HUES6 (cell line): ENCODE measurements around the gene NIF3L1.

Source experiments
- H3K27ac ChIP-seq: 2 replicates; pipeline ENCODE4 v1.7.0; 2013; ENCODE audit warnings: low read depth, mild to moderate bottlenecking, low read length, inconsistent platforms
- H3K27me3 ChIP-seq: 2 replicates; pipeline ENCODE4 v1.6.1; 2013; ENCODE audit warnings: low read length; ENCODE audit not compliant: control insufficient read depth, insufficient read depth
- H3K36me3 ChIP-seq: 2 replicates; pipeline ENCODE4 v1.6.1; 2013; ENCODE audit warnings: low read length; ENCODE audit not compliant: control insufficient read depth, insufficient read depth
- H3K4me1 ChIP-seq: 2 replicates; pipeline ENCODE4 v1.6.1; 2013; ENCODE audit warnings: low read length; ENCODE audit not compliant: control insufficient read depth, insufficient read depth
- H3K4me3 ChIP-seq: 2 replicates; pipeline ENCODE4 v1.5.1; 2013; ENCODE audit warnings: low read depth, low read length
- H3K9ac ChIP-seq: one replicate; pipeline ENCODE4 v1.6.1; 2013; ENCODE audit warnings: mild to moderate bottlenecking, low read length
- H3K9me3 ChIP-seq: 2 replicates; pipeline ENCODE4 v1.6.1; 2013; ENCODE audit warnings: low read depth, low read length; ENCODE audit not compliant: control insufficient read depth, insufficient read depth

The NIF3L1 gene

DNA sequence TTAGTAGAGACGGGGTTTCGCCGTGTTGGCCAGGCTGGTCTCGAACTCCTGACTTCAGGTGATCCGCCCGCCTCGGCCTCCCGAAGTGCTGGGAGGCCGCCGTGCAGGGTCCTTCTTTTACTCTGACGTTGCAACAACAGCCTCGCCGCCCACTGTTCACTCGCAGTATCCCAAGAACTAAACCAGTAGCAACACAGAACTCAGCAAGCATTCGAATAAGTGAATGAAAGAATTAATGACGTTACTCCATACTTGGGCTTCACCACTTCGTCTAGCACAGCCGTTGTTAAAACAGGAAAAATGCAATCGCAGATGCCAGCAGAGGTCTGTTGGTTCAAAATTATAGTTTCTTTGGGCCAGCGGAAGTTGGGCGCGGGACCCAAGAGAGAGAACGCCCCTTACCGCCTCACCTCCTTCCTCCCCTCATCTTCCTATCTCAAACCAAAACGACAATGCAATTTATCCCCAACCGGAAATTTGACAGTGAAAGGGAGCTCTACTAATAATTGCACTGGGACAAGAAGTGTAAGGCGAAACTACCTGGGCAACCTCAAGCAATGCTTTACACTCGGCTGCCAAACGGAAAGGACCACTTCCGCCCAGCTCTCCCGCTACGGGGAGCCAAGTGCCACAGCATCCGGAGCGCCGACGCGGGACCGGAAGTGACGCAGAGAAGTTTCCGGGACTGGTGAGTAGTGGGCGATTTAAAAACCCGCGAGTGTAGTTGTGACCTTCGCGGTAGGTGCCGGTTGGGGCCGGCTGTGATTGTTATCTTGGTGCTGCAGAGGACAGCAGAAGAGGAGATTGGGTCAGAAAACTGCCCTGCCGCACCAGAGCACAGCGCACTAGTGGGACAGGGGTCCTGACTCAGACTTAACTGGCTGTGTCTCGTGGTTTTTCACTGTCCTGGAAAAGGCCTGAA lies at the start of gene NIF3L1, which contains the start of gene PPIL3:
Gene NIF3L1, plus strand, starts transcription at position 668 of the 922 bp plus-strand sequence. CDS start 2,573 bp downstream, outside the sequence.
Gene PPIL3, minus strand, starts transcription at position 374 of the 922 bp plus-strand sequence. CDS start 1,462 bp downstream, outside the sequence.
- Histone ChIP-seq H3K9me3 (no peaks in the 10 kb centered on the region), H3K4me3 (peak within 1 kb of the TSS; percentile 93), H3K27ac (peak within 1 kb of the TSS; percentile 87), H3K9ac (peak within 1 kb of the TSS; percentile 96), H3K36me3 (peaks cover 33% of the 10 kb centered on the region), H3K4me1 (peaks cover 5% of the 10 kb centered on the region), H3K27me3 (no peaks in the 10 kb centered on the region)

GRCh38 chr2:200839513-200839912 lies 49.7 kb upstream of the NIF3L1 start:
- Histone ChIP-seq H3K4me3 (no peak overlapping the region), H3K9ac (no peak overlapping the region), H3K4me1 (peaks cover 6% of the 10 kb centered on the region; the same call in 1 of the 2 replicates), H3K27ac (no peak overlapping the region), H3K27me3 (no peaks in the 10 kb centered on the region), H3K9me3 (peaks cover 16% of the 10 kb centered on the region), H3K36me3 (no peaks in the 10 kb centered on the region)

DNA sequence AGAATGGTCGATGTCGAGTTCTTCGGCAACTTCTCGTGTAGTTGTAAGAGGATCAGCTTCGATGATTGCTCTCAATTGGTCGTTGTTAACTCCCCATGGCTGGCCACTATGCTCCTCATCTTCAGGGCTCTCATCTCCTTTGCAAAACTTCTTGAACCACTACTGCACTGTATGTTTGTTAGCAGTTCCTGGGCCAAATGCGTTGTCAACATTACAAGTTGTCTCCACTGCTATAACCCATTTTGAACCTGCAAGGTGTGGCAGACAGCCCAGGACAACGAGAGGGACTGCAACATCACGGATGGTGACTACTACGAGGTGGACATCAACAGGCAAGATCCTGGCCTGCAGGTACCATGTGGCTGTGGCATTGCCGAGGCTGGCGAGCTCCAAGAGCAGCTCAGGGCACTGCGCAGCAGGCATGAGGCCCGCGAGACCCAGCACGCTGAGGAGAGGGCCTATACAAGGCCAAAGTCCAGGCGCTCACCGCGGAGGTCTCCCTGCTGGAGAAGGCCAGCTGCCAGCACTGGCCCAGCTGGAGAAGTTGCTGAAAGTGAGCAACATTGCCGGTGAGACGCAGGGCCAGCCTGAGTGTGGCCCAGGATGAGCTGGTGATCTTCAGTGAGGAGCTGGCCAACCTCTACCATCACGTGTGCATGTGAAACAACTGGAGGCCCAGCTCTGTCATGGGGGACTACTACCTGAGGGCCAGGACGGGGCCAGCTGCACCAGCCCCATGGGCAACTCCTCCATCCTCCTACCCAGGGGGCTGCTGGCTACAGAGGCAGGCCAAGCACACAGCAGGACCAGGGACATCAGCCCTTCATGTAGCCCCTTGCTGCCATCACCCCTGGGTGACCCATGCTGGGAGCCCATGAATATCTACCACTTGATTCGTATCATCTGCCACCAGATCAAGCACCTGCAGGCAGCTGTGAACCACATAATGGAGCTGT lies 44.9 kb upstream of the NIF3L1 start:
- Histone ChIP-seq H3K9ac (no peak overlapping the region), H3K4me3 (no peak overlapping the region), H3K36me3 (no peaks in the 10 kb centered on the region), H3K27ac (no peak overlapping the region), H3K27me3 (no peaks in the 10 kb centered on the region), H3K4me1 (peaks cover 6% of the 10 kb centered on the region; the same call in 1 of the 2 replicates), H3K9me3 (no peaks in the 10 kb centered on the region)

DNA sequence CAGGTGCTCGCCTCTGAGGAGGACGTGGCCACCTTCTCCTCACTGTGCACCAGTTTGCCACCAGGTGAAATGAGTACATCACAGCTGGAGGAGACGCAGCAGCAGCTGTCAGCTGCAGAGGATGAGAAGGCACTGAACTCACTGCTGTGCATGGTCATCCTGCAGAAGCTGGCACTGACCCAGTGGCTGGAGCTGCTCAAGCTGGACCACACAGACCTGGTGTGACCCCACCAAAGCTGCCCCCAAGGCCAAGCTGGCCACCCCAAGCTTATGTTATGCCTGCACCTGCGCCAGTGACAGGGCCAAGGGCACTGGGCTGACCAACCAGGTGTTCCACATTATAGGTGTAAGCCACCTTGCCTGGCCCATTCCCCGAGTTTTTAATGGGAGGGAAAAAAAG lies 44.0 kb upstream of the NIF3L1 start:
- H3K9ac ChIP-seq: no peak overlapping the region

GRCh38 chr2:200845669-200846325 lies 43.4 kb upstream of the NIF3L1 start:
- Histone ChIP-seq H3K4me1 (no peaks in the 10 kb centered on the region), H3K36me3 (no peaks in the 10 kb centered on the region), H3K4me3 (no peak overlapping the region), H3K27me3 (no peaks in the 10 kb centered on the region), H3K27ac (no peak overlapping the region), H3K9me3 (no peaks in the 10 kb centered on the region), H3K9ac (no peak overlapping the region)

More for the DNA sequence above, 44.0 kb upstream of the NIF3L1 start:
- H3K27ac ChIP-seq: no peak overlapping the region
- H3K4me3 ChIP-seq: no peak overlapping the region
- H3K36me3 ChIP-seq: no peaks in the 10 kb centered on the region
- no peaks in the 10 kb centered on the region for H3K9me3 ChIP-seq
- H3K27me3 ChIP-seq: no peaks in the 10 kb centered on the region
- no peaks in the 10 kb centered on the region for H3K4me1 ChIP-seq

- Histone ChIP-seq H3K27me3 (no peaks in the 10 kb centered on the region), H3K4me3 (no peak overlapping the region), H3K4me1 (no peaks in the 10 kb centered on the region), H3K9ac (no peak overlapping the region), H3K9me3 (no peaks in the 10 kb centered on the region), H3K27ac (no peak overlapping the region), H3K36me3 (peaks cover 14% of the 10 kb centered on the region)
These were observed 41.9 kb upstream of the NIF3L1 start for GRCh38 chr2:200847269-200847668.

- no peak overlapping the region for H3K4me3 ChIP-seq
- no peaks in the 10 kb centered on the region for H3K27me3 ChIP-seq
- H3K27ac ChIP-seq: no peak overlapping the region
- H3K9me3 ChIP-seq: no peaks in the 10 kb centered on the region
- peaks cover 21% of the 10 kb centered on the region for H3K36me3 ChIP-seq
- H3K9ac ChIP-seq: no peak overlapping the region
- H3K4me1 ChIP-seq: no peaks in the 10 kb centered on the region
These were observed 41.2 kb upstream of the NIF3L1 start for GRCh38 chr2:200847939-200848338.

GRCh38 chr2:200850512-200851256 lies 38.5 kb upstream of the NIF3L1 start:
- no peaks in the 10 kb centered on the region for H3K27me3 ChIP-seq
- no peak overlapping the region for H3K4me3 ChIP-seq
- no peak overlapping the region for H3K9ac ChIP-seq
- H3K9me3 ChIP-seq: no peaks in the 10 kb centered on the region
- H3K36me3 ChIP-seq: peaks cover 48% of the 10 kb centered on the region
- no peak overlapping the region for H3K27ac ChIP-seq
- H3K4me1 ChIP-seq: no peaks in the 10 kb centered on the region

DNA sequence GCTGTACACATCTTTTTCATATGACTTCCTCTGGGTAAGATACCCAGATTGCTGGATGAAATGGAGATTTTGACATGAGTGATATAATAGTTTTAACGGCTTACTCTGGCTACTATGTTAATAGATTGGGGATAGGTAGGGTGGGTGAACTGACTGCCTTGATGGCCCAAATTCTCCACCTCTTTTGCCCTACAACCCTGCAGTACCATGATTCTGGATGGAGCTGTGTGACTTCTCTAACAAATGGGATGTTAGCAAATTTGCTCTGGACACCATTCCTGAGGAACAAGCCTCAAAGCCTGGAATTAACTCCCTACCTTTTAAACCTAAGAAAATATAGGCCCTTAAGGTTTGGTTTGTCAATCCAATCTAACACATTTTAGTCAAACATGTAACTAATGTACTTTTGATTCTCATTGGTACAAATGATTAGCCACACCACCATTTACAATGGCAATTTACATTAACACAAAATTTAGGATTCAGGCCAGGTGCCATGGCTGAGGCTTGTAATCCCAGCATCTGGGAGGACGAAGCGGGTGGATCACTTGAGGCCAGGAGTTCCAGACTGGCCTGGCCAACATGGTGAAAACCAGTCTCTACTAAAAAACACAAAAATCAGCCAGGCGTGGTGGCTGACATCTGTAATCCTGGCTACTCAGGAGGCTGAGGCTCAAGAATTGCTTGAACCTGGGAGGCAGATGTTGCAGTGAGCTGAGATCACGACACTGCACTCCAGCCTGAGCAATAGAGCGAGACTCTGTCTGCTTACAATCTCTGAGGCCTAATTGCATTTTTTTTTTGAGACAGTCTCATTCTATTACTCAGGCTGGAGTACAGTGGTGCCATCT lies 37.5 kb upstream of the NIF3L1 start:
- no peaks in the 10 kb centered on the region for H3K4me1 ChIP-seq
- H3K9me3 ChIP-seq: no peaks in the 10 kb centered on the region
- no peak overlapping the region for H3K9ac ChIP-seq
- H3K27me3 ChIP-seq: no peaks in the 10 kb centered on the region
- H3K27ac ChIP-seq: no peak overlapping the region
- peaks cover 56% of the 10 kb centered on the region for H3K36me3 ChIP-seq
- no peak overlapping the region for H3K4me3 ChIP-seq
